RWPE2 (cell line): ENCODE measurements around the gene SLC24A5.

Experiments
- ATAC-seq: fragments of 200-7000 bp; cut with Tn5 transposase; 3 replicates; pipeline ENCODE4 v1.9.1; 2021; ENCODE audit warnings: low read depth
- DNase-seq: peaks from one replicate; pipeline ENCODE4 v3.0.0-alpha.2; 2020; ENCODE audit warnings: low spot score
- H3K27ac ChIP-seq: fragments of 450-650 bp; 2 replicates; pipeline ENCODE4 v1.5.1; 2017; ENCODE audit warnings: mild to moderate bottlenecking; ENCODE audit not compliant: poor library complexity, severe bottlenecking
- H3K27me3 ChIP-seq: fragments of 250-450 bp; sonication (Bioruptor Pico); 2 replicates; pipeline ENCODE4 v1.5.1; 2021; ENCODE audit warnings: mild to moderate bottlenecking, moderate library complexity; ENCODE audit not compliant: insufficient read depth, poor library complexity, severe bottlenecking
- H3K36me3 ChIP-seq: fragments of 250-450 bp; sonication (Bioruptor Pico); 2 replicates; pipeline ENCODE4 v1.5.1; 2020; ENCODE audit warnings: low read depth, mild to moderate bottlenecking, moderate library complexity
- H3K4me1 ChIP-seq: fragments of 250-450 bp; sonication (Bioruptor Pico); 2 replicates; pipeline ENCODE4 v1.5.1; 2021; ENCODE audit warnings: mild to moderate bottlenecking, moderate library complexity; ENCODE audit not compliant: insufficient read depth, poor library complexity, severe bottlenecking
- H3K4me3 ChIP-seq: fragments of 250-450 bp; sonication (Bioruptor Pico); 2 replicates; pipeline ENCODE4 v1.5.1; 2021; ENCODE audit warnings: mild to moderate bottlenecking, moderate library complexity; ENCODE audit not compliant: severe bottlenecking
- H3K9me3 ChIP-seq: fragments of 250-450 bp; sonication (Bioruptor Pico); 2 replicates; pipeline ENCODE4 v1.5.1; 2021; ENCODE audit warnings: mild to moderate bottlenecking, moderate library complexity; ENCODE audit not compliant: severe bottlenecking
- CTCF ChIP-seq: fragments of 450-650 bp; IDR thresholded peaks from one replicate; pipeline ENCODE4 v1.5.1; 2017; ENCODE audit warnings: mild to moderate bottlenecking, moderate library complexity; ENCODE audit not compliant: poor library complexity, severe bottlenecking

Gene SLC24A5

GRCh38 chr15:48096813-48097212 is 24.0 kb upstream of the SLC24A5 start:
- H3K4me1 ChIP-seq, result no peaks in the 10 kb centered on the region
- H3K9me3 ChIP-seq, result no peaks in the 10 kb centered on the region
- H3K4me3 ChIP-seq, result no peak overlapping the region
- H3K36me3 ChIP-seq, result no peaks in the 10 kb centered on the region
- no peaks in the 10 kb centered on the region for H3K27me3 ChIP-seq
- H3K27ac ChIP-seq, result no peak overlapping the region
- DNase-seq (no peak), ATAC-seq (peak; percentile 89)
- no peak for TF ChIP-seq CTCF

GRCh38 chr15:48097264-48097663 is 23.5 kb upstream of the SLC24A5 start:
- no peak overlapping the region for H3K27ac ChIP-seq

GRCh38 chr15:48101376-48101961 is 19.3 kb upstream of the SLC24A5 start:
- Histone ChIP-seq H3K27me3 (peaks cover under 1% of the 10 kb centered on the region), H3K27ac (no peak overlapping the region), H3K4me1 (no peaks in the 10 kb centered on the region), H3K36me3 (no peaks in the 10 kb centered on the region), H3K4me3 (no peak overlapping the region), H3K9me3 (no peaks in the 10 kb centered on the region)
- ATAC-seq (no peak), DNase-seq (no peak)
- TF ChIP-seq CTCF, result no peak

More at GRCh38 chr15:48097264-48097663, 23.5 kb upstream of the SLC24A5 start:
- H3K9me3 ChIP-seq, result no peaks in the 10 kb centered on the region
- H3K27me3 ChIP-seq, result no peaks in the 10 kb centered on the region
- no peak for DNase-seq
- no peak for TF ChIP-seq CTCF
- no peak overlapping the region for H3K4me3 ChIP-seq
- ATAC-seq, result no peak
- no peaks in the 10 kb centered on the region for H3K36me3 ChIP-seq
- H3K4me1 ChIP-seq, result no peaks in the 10 kb centered on the region

- Histone ChIP-seq H3K36me3 (no peaks in the 10 kb centered on the region), H3K4me3 (no peak overlapping the region), H3K27ac (no peak overlapping the region), H3K27me3 (peaks cover 7% of the 10 kb centered on the region), H3K9me3 (no peaks in the 10 kb centered on the region), H3K4me1 (no peaks in the 10 kb centered on the region)
- no peak for ATAC-seq
- no peak for TF ChIP-seq CTCF
- DNase-seq, result no peak
These were observed 18.6 kb upstream of the SLC24A5 start for GRCh38 chr15:48102167-48102566.

- no peak for ATAC-seq
- Histone ChIP-seq H3K9me3 (no peaks in the 10 kb centered on the region), H3K27ac (no peak overlapping the region), H3K4me1 (no peaks in the 10 kb centered on the region), H3K36me3 (no peaks in the 10 kb centered on the region), H3K4me3 (no peak overlapping the region), H3K27me3 (peaks cover 7% of the 10 kb centered on the region)
- DNase-seq, result no peak
- no peak for TF ChIP-seq CTCF
These were observed 17.1 kb upstream of the SLC24A5 start for GRCh38 chr15:48103647-48104046.
